Fibroblast of gingiva (primary cell): ENCODE measurements around the gene ARL15.
"Not testable (repeated sequence)": the region's sequence is repeated elsewhere in the genome, so short reads cannot be mapped to it uniquely, and the experiment has no call there.

Source experiments
- DNase-seq: peaks from one replicate; pipeline ENCODE4 v3.0.0-alpha.2; 2011; ENCODE audit warnings: low read depth

The ARL15 gene

DNA sequence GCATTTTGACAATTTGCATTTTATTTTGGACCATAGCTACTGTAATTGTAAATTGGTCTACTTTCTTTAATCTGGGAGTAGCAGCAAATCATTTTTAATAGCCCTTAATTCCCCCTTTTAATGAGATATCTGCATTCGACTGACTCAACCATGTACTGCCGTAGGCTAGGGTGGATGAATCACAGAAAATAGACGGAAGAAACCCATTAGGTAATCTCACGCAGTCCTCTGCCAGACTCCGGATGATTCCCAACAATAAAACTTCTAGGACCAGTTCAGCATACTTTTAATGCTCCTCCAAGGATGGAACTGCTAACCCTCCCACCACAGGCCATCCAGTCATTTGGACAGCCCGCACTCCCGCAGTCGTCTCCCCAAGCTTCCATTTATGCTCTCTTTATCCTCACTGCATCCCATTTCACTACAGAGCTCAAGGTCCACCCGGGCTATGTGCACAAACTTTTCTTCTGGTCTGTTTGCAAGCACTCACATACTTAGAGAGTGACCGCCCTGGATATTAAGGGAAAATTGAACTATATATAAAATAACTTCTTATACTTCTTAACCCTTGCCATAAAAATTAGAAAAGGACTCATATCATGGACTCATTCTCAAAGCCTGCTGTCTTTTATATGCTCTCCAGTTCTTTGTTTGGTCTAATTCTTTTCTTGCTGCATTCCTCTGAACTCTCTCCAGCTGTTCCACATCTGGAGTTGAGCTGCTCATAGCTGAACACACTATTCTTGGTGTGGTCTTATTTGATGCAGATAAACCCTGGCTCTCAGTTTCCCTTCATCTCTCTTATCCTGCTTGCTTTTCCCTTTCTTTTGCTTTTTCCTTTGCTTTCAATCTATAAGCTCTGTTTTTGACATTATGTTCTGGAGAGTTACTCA is 326.6 kb downstream of the ARL15 start:
- no peak for DNase-seq

DNA sequence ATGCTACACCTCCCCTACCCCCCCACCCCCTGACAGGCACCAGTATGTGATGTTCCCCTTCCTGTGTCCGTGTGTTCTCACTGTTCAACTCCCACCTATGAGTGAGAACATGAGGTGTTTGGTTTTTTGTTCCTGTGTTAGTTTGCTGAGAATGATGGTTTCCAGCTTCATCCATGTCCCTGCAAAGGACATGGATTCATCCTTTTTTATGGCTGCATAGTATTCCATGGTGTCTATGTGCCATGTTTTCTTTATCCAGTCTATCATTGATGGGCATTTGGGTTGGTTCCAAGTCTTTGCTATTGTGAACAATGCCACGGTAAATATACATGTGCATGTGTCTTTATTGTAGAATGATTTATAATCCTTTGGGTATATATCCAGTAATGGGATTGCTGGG is 328.1 kb downstream of the ARL15 start:
- not testable (repeated sequence) for DNase-seq

DNA sequence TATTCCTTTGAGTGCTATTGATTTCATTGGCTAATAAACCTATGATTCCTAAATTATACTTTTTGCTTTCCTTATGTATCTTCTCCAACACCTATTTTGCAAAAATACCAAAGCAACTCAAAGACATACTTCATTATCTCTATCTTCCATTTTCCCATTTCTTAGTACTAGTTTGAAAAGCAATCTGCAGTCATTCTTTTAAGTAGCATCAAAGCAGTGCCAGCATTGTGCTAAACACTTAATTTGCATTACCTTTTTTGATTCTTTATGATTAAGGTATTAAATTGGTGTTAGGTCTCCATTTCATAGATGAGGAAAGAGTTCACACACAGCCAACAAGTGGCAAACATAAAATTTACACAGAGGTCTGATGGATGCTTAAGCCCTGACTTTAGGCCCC is 330.3 kb downstream of the ARL15 start:
- no peak for DNase-seq

DNA sequence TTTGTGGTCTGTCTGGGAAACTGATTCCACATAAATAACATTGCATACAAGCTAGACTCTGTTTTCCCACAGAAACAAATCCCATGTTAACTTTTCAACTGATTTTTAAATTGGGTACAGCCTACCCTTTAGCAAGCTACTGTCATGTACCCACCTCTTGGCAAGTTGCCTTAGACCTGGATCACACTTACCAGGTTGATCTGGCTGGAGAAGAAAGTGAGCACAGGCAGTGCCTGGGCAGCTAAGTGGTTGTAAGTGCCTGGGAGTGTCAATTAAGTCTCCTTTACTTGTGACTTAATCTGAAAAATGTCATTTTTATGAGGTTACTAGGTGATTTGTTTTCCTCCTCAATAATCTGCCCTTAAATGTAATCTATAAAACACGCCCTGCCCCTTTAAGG is 336.4 kb downstream of the ARL15 start:
- no peak for DNase-seq

DNA sequence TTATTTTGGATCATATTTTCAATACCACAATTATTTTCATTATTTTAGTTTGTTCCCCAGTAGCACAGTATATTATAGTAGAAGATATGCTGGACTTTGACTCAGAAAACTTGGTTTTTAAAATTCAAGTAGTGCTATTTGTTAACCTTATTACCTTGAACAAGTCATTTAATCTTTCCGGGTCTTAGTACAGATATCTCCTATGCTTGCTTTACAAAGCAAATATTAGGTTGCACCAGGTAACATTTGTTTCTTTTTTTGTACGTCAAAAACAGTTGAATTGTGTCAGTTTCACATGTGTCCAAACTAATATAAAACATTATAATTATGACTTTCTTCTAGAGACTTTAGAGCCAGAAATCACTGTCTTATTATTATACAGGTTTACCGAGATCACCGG is 338.1 kb downstream of the ARL15 start:
- DNase-seq = no peak

DNA sequence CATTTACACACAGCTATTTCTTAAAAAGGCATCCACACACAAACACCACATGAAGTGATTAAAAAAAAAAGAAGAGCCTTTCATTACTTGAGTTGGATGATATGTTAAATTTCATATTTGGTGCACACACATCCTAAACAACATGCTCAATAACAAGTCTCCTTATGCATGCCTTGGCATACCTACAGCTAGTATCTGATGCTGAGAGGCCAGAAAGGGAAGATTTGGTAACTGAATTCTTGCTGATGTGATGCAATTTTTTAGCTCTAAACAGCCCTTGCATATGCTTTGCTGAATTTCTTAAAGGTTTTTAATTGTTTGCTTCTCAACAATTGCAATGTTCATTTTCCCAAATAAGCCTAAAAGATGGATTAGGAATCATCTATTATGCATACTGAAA is 338.8 kb downstream of the ARL15 start:
- peak; percentile 36 for DNase-seq

DNA sequence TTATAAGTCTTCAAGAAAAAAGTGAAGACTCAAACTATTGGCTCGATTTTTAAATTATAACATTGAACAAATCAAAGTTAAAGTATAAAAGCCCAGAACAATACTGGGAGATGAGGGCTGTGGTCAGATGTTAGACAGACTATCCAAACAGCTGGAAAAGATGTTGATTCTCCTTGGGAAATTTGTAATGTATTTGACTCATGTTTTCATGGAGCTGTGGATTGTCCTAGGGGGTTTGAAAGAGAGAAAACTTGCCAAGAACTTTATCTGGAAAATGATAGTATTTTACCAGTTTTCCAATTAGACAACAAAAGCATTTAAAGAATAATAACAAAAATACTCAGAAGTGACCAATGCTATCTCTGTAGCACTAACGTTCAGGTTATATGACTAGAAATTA is 339.2 kb downstream of the ARL15 start:
- DNase-seq = no peak

DNA sequence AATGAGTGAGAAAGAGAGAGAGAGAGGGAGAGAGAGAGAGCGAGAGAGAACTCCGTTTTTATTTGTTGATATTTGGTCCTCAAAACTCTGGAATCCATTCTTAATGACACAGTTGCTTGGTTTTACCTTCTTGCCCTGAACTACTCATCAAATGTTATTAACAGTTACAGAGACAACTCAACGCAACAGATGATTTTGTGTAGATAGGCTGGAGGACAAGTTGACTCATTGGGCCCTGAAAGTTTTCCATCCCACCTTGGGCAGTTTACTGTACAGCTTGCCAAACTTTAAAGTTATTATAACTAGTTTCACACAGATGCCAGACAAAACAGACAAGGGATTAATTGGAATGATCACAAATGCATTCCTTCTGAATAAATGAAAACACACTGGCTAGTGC is 339.9 kb downstream of the ARL15 start:
- DNase-seq = no peak

DNA sequence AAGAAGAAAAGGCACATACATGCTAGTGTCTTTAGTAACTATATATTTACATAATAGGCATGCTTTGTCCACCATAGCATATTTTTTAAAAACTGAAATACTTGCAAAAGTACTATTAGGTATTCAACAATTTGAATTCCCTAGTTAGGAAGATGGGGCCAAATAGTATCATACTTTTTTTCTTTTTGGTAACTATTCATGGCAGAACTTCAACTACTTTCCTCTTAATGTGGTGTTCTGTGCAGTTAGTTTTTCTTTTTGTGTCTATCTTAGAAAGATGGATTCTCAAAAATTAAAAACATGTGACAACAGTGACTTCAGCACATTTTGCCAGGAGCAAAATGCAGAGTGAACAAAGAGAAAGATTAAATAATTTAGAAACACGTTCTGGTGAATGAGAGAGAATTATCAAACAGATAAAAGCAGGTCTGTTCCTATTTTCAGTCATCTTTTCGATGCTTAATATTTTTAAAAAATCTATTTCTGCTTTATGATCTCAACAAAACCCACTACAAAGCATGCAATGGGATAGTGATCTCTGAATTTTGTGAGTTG is 341.1 kb downstream of the ARL15 start:
- no peak for DNase-seq

DNA sequence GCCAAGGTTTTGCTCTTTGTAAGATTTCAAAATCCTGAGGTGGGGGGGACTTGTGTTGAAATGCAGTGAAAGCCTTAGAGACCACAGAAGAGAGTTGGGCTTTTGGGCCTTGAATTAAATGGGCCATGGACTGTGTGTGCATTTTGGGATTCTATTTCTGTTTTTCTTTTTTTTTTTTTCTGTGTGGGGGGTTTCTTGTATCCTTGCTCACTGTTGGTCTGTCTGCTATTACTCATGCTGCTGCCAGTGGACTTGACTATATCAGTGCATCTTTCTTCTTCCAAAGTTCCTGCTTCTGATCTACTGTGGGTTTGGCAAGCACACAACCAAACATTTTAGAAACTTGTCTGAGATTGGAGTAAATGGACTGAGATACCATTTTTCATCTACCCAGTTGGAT is 344.9 kb downstream of the ARL15 start:
- DNase-seq = no peak

DNA sequence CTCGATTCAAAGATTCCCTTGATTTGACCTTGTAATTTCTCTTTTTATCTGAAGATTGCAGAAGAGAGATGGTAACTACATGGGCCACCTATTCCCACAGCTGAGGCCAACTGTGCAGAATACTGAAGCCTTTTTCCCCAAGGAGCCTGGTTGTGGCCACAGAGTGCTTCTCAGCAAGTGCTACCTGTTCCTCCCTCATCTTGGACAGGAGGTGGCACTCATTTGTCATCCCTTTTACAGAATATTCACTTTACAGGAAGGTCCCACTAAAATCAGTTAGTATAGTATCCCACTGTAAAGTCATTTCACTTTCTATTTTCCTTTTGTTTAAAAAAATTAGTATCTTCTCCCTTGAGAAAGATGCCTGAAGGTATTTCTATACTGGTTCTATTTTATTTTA is 346.4 kb downstream of the ARL15 start:
- no peak for DNase-seq

DNA sequence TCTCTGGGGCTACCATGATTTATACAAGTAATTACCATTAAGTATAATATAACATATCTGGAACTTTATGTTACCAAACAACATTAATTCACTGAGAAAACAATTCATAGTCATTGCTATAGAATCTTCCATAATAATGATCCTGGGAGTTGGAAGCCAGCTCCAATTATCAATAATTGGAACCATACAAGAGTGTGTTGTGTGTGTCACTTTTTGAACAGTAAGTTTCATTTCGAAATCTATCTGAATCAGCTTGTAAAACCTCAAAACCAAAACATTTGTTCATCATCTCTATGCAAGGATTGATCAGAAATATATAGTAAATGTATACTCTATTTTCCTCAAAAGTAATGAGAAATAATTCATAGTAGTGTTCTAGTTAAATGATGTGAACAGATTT is 348.1 kb downstream of the ARL15 start:
- DNase-seq = peak; percentile 19

DNA sequence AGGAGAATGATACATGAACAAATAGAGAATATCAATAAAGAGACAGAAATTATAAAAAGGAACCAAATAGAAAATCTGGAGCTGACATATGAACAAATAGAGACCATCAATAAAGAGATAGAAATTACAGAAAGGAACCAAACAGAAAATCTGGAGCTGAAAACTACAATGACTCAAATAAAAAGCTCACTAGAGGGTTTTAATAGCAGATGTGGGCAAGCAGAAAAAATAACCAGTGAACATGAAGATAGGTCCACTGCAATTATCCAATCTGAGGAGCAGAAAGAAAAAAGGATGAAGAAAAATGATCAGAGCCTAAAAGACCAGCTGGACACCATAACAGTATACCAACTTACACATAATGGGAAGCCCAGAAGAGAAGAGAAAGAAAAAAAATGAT is 353.7 kb downstream of the ARL15 start:
- DNase-seq = no peak

DNA sequence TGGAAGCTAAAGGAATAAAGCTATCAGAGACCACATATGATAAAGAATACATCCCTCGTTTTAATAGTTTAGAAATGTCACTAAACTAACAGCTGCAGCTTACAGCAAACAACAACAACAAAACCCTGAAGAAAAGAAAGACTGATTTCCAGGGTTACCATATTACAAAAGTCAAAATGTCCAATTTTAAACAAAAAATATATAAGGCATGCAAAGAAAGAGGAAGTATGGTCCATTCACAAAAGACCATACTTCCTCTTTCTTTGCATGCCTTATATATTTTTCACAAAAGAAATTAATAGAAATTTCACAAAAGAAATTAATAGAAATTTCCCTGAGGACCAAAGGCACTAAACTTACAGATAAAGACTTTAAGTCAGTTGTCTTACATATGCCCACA is 354.2 kb downstream of the ARL15 start:
- no peak for DNase-seq

DNA sequence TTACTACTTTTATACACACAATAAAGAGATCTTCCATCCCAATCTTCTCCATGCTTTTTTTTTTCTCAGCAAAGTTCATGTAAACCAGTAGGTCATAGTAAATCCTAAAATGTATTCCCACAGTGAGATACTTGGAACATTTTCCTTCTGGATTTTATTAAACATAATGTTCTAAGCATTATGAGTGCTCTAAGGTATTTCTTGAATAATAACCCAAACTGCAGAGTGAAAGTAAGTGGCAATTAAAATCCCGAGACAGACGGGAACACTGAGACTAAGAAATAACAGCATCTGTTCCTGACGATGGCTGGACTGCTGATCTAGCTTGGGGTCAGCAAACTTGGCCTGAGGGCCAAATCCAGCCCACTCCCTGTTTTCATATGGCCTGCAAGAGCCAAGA is 359.8 kb downstream of the ARL15 start:
- no peak for DNase-seq

DNA sequence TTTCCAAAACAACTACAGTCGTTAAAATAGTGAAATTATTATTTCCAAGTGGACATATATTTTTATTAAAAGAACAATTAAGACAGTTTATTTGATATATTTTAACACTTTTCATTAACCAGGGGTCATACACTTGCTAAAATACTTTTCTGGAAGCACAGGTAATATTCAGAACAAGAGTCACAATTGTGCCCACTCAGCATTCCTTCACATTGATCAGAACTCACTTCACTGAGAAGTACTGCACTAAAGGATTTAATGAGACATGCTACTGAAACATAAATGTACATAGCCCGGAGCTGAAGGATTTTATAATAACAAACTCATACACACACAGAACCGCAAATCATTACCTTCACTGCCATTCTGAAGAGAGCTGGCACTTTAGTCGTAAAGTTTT is 361.8 kb downstream of the ARL15 start:
- no peak for DNase-seq

DNA sequence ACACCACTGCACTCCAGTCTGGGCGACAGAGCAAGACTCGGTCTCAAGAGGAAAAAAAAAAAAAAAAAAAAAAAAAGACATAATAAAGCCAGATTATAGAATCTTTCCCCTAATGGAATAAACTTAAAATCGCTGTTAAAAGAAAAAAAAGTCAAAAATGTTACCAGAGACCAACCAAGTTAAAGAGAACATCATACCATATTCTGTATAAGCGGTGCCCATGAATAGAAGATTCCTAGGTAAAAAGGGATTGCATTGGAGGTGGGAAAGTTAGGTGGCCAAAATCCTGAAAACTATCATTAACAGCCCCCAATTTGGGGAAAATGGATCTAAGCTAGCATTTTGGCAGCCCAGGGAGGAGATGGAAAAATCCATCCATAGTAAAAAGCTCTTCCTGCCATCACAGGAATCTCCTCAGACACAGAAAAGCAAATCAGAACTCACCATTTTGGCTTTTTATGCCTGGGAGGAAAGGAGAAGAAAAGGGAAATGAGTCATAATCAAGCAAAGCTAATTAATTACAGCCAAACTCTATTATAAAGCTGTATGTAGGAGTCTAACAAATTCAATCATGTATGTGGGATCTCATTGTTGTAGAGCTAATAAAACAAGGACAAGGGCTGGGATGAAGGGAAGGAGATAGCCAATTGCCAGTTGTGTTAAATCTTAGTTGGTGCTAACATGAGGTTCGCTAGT is 363.8 kb downstream of the ARL15 start:
- no peak for DNase-seq

DNA sequence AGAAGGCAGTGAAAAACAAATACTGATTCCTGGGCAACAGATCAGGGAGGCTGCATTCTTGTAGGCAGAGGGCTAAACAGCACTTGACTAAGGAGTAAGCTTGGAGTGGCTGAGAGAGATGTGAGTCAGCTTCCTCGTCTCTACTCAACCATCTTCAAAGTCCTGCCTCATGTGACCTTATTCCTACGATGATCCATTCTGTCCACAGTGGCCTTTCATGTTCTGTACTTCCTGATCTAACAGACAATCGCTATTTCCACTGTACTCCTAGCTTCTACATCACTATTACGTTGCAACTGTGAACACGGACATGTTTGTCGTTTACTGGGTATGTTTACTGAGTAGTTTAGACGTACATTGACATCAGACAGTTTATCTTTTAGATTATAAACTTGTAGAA is 365.4 kb downstream of the ARL15 start:
- no peak for DNase-seq

DNA sequence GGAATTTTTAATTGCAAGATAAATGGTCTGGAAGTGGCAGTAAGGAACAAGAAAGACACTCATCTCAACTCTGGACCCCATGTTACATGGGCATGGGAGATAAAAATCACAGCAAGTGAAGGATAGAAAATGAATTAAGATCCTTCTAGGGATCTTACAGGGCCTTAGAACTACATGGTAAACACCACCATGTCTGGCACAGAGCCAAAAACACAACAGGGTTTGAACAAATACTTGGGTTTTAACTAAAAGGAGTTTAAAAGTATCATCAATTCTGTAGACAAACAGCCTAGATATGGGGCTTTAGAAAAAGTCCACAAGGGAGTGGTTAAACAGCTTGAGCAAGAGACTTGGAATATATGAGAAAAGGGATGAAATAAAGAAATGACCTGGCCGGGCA is 366.4 kb downstream of the ARL15 start:
- DNase-seq = no peak

DNA sequence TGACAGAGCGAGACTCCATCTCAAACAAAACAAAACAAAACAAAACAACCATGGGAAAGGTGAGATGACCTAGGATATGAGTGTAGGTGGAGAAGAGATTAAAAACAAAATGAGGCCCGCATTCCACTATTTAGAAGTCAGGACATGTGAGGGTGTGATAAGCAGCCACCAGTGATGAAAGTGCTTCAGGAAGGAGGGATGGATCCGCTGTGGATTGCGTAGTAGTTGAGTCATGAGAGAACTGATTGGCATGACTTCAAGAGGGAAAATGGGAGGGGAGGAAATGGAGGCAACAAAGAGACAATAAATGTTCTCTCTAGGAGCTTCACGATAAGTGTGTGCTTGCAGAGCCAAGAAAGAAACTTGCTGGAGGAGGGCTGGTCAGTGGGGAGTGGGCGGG is 367.6 kb downstream of the ARL15 start:
- DNase-seq = peak; percentile 33

DNA sequence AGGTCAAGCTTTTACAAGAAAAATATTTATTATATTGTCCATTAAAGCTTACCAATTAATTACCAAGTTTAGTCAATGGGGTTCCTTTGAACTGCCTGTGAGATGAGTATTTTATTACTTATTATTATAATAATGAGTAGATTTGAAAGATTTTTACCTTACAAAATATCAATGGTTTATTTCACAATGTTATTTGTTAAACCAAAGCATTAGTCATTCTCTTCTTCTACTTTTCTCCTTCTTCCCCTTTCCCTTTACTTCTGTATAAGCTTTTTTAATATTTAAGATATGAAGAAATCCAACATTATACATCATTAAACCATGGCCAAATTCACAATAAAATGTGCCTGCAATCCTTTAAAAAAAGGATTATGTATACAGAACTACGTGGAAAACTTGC is 369.5 kb downstream of the ARL15 start:
- DNase-seq = no peak

DNA sequence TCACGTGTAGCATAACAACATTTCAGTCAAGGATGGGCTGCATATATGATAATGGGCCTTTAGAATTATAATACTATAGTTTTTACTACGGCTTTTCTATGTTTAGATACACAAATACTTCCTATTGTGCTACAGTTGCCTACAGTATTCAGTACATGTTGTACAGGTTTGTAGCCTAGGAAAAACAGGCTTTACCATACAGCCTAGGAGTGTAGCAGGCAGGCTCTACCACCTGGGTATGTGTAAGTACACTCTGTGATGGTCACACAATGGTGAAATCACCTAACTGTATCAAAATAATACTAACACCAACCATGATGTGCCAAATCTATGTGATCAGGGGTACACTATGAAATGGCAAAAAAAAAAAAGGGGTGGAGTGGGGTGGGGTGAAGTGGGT is 372.9 kb downstream of the ARL15 start:
- no peak for DNase-seq
